ENCODE measurements around the gene HOXB9.

HOXB9 gene

GRCh38 chr17:48639136-48639535, 13.0 kb upstream of the HOXB9 start:
- no peak for DNase-seq

GRCh38 chr17:48637323-48638260, 11.4 kb upstream of the HOXB9 start:
- DNase-seq = no peak

- no peak for DNase-seq
Measured at GRCh38 chr17:48636177-48637018, 10.2 kb upstream of the HOXB9 start.

GRCh38 chr17:48634493-48635208, 8.5 kb upstream of the HOXB9 start:
- DNase-seq = no peak

GRCh38 chr17:48633266-48633677, 7.1 kb upstream of the HOXB9 start:
- no peak for DNase-seq

- no peak for DNase-seq
Measured at GRCh38 chr17:48632579-48633265, 6.6 kb upstream of the HOXB9 start.

- no peak for DNase-seq
Measured at GRCh38 chr17:48631693-48632578, 5.8 kb upstream of the HOXB9 start.

- no peak for DNase-seq
Measured at GRCh38 chr17:48630925-48631692, 5.0 kb upstream of the HOXB9 start.

- DNase-seq = no peak
Measured at GRCh38 chr17:48630009-48630924, 4.1 kb upstream of the HOXB9 start.

GRCh38 chr17:48629411-48629759, 3.2 kb upstream of the HOXB9 start:
- no peak for DNase-seq

- DNase-seq = no peak
Measured at GRCh38 chr17:48628649-48629410, 2.7 kb upstream of the HOXB9 start.

- no peak for DNase-seq
Measured at GRCh38 chr17:48627623-48628521, 1.7 kb upstream of the HOXB9 start.

- no peak for DNase-seq
Measured at GRCh38 chr17:48627118-48627597, 1.0 kb upstream of the HOXB9 start.

GRCh38 chr17:48625495-48626244, 488 bp downstream of the HOXB9 start:
- DNase-seq = peak in 2 of 3 experiments; percentile 67 to 80

- peak in 2 of 3 experiments; percentile 58 to 68 for DNase-seq
Measured at GRCh38 chr17:48624544-48625494, 1.3 kb downstream of the HOXB9 start.
